Measurements from ENCODE around the gene SIRPD.
"Not testable (repeated sequence)": the region's sequence is repeated elsewhere in the genome, so short reads cannot be mapped to it uniquely, and the experiment has no call there.

Gene SIRPD

DNA sequence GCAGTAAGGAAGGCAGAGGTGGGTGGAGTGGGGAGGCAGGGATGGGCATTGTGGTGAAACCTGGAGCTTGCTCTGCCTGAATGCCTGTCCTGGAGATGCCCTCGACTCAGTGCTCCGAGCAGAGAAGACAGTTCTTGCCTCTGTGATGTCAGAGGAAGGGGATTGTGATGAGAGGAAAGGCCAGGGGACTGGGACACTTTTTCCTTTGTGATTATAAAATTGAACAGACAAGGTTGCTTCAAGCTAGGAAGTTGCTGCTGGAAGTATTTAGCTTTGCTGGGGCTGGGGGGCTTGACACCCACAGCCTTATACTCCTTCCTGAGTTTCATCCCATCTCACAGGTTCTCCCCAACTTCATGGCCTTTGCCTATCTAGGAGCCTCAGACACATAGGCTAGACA is at the start of gene SIRPD:
SIRPD (minus strand) TSS at position 101 of the 400 bp plus-strand sequence; CDS start at position 49, 52 bp downstream.
- no peak for DNase-seq

GRCh38 chr20:1600736-1601135 is 43.2 kb upstream of the SIRPD start:
- DNase-seq: no peak

- no peak for DNase-seq
Observed at GRCh38 chr20:1595333-1595732, 37.8 kb upstream of the SIRPD start.

DNA sequence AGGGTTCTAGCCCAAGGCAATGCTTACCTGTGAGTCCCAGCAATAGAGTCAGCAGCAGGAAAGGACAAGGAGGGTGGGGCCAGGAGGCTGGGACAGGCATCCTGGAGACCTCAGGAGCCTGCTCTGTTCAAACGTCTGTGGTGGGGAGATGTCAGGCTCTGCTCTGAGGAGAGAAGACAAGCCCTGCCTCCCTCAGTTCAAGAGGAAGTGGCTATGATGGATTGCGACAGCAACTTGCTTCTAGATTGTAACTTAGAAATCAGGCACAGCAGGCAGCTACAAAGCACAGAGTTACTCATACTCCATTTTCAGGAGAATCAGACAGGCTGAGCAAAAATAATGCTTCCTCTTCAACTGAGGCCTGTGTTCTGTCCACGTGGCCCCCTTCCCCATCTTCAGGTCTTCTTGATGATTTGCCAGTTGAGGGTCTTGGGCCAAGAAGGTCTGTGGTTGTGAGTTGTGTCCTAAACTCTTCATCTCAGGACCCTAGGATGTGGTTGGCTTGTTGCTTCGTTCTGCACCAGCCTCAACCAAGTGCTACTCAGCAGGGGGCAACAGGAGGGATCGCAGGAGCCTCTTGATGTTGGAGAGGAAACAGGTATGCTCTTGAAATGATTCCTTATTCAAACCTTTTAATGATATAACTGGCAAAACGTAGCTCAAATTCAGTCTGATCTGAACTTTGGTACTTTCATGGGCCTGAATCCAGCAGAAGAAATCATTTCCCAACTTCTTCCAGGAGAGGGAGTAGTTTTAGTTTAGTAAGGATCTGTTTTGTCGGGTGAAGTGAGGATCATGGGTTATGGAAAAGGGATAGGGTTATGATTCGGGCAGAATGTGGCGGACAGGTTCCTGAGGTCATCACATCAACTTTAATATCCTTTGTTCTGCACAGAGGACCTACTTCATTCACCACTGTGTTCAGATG is 31.3 kb upstream of the SIRPD start:
- no peak for DNase-seq

DNA sequence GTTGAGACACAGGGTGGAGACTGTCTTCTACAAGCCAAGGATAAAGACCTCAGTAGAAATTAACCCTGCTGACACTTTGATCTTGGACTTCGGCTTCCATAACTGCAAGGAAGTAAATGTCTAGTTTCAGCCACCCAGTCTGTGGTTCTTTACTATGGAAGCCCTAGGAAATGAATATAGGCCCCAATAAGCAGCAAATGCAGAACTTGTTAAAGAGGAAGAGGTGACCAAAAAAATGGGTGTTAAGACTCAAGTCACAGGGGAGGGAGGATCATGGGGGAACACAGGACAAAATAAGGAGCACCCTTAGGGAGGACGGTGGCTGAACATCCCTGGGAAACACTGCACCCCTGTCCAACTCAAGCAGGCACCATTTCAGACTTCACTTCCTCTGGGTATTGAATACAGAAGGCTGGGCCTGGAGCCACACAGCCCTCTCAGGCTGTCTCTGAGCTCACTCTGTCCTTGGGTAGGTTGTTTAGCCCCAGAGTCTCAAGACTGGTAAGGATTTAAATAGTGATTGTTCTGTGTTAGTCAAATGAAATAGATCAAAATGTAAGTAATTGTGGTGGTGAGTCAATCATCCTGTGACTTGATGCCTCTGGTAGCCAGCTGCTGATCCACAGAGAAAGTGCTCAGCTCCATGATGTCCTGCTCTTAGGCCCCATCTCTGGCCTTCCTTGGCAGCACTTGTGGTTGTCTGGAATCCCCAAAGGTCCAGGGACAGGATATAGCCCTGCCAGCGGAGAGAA is 30.5 kb upstream of the SIRPD start:
- no peak for DNase-seq

DNA sequence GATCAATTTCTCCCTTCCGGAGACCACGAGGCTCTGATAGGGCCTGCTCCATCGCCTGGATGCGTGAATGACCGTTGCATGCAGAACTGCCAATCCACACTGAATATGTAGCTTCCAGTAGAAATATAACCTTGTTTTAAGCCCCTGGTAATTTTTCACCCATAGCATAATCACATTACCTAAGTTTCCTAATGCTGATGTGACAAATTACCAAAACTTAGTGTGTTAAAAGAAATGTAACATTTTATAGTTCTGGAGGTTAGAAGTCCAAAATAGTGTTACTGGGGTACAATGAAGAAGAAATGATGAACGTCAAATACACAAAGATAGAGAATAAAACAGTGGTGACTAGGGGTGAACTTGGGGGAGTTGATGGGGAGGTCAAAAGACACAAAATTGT is 22.0 kb upstream of the SIRPD start:
- DNase-seq: no peak

DNA sequence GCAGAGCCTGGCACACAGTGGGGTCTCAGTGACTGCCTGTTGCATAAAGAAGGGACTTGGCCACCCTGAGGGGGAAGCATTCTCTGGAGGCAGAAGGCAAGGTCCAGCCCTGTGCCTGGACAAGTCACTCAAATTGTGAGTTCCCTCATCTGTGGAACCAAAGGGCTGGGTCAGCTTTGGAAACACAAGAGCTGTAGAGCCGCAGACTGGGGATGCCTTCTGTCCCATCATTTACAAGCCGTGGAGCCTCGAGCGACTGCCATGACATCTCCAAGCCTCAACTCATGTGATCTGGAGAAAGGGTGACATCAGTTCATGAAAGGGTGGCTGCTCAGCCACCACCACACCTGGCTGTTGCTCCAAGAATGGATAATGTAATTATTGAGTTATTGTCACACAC is 20.4 kb upstream of the SIRPD start:
- DNase-seq: no peak

- not testable (repeated sequence) for DNase-seq
Observed at GRCh38 chr20:1577313-1577712, 19.8 kb upstream of the SIRPD start.

DNA sequence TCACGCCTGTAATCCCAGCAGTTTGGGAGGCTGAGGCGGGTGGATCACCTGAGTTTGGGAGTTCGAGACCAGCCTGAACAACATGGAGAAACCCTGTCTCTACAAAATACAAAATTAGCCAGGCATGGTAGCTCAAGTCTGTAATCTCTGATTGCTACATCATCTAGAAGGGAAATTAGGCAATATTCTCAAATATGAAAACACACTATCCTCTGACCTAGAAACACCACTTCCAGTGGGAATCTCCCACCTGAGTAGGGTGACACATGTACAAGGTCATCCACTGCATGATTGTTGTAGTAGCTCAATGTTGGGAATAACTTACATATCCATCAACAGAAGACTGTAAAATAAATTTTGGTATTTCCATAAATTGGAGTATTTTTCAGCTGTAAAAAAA is 19.1 kb upstream of the SIRPD start:
- DNase-seq: no peak

GRCh38 chr20:1576003-1576402 is 18.5 kb upstream of the SIRPD start:
- not testable (repeated sequence) for DNase-seq

DNA sequence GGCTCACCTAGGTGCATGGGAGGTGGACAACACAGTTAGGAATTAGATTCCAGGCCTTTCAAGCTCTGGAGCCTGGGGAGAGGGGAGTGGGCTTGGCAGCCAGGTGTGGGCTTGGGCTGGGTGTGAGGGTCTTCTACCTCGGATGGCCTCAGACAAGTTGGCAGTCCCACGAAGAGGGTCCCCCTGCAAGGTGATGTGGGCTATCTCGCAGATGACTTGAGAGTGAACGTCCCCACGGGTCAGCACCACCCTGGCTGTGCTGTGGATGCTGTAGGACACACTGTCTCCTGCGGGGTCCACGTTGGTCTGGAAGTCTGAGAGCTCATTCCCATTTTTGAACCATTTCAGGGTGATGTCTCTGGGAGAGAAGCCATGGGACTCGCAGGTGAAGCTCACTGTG is 14.1 kb upstream of the SIRPD start:
- not testable (repeated sequence) for DNase-seq

DNA sequence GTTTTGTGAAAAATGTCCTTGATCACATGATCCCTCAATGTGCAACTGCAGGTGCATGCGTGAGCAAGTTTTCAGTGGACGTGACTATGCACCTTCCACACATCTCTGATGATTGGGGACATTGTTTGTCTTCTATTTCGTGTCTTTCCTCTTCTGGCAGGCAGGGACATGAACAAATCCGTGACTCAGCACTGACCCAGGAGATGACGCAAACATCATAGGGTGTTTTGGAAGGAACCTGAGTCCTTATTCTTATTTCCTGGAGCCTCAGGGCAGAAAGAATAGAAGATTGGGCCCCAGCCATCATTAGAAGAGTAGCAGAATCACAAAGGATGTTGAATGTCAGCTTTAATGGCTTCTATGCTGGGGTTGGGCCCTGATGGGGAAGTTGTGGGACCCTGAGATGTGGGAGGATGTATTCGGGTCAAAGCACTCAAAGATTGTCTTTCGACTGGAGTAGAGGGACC is 11.9 kb upstream of the SIRPD start:
- DNase-seq: no peak

DNA sequence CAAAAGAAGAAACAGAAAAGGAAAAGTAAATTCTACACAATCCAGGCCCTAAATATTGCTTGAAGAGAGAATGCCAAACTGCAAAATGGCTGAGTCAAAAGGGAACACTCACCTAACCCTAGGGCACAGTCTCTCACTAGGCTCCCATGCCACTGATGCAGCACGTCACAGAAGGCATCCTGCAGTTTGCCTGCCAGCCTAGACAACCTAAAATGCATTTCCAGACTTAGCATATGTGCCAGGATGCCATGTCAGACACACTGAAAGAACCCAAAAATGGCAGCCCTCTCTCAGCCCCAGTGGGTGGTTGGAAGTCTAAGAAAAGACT is 10.6 kb upstream of the SIRPD start:
- DNase-seq: no peak

- DNase-seq: no peak
Observed at GRCh38 chr20:1567392-1568162, 10.1 kb upstream of the SIRPD start.

- no peak for DNase-seq
Observed at GRCh38 chr20:1566701-1567100, 9.2 kb upstream of the SIRPD start.

- no peak for DNase-seq
Observed at GRCh38 chr20:1565461-1565860, 8.0 kb upstream of the SIRPD start.

DNA sequence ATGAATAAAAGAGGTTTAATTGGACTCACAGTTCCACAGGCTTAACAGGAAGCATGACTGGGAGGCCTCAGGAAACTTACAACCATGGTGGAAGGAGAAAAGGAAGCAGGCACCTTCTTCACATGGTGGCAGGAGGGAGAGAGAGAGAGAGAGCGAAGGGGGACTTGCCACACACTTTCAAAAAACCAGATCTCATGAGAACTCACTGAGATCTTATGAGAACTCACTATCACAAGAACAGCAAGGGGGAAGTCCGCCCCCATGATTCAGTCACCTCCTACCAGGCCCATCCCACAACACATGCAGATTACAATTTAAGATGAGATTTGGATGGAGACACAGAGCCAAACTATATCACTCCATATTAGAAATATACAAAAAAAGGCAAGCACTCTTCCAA is 6.1 kb upstream of the SIRPD start:
- no peak for DNase-seq

- no peak for DNase-seq
Observed at GRCh38 chr20:1562622-1563021, 5.1 kb upstream of the SIRPD start.

DNA sequence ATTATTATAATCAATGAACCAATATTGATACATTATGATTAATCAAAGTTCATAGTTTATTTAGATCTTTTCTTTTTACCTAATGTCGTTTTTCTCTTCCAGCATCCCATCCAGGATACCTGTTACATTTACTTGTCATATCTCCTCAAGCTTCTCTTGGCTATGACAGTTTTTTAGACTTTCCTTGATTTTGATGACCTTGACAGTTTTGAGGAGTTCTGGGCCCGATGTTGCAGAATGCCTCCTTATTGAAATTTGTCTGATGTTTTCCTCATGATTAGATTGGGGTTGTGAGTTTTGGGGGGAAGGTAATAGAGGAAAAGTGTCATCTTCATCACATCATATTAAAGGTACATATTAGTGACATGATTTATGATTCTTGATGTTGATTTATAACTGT is 3.8 kb upstream of the SIRPD start:
- no peak for DNase-seq

GRCh38 chr20:1555952-1556351 is 1.6 kb downstream of the SIRPD start:
- DNase-seq: no peak

- DNase-seq: no peak
Observed at GRCh38 chr20:1539816-1540419, 17.6 kb downstream of the SIRPD start.

GRCh38 chr20:1538655-1539054 is 18.9 kb downstream of the SIRPD start:
- DNase-seq: no peak

DNA sequence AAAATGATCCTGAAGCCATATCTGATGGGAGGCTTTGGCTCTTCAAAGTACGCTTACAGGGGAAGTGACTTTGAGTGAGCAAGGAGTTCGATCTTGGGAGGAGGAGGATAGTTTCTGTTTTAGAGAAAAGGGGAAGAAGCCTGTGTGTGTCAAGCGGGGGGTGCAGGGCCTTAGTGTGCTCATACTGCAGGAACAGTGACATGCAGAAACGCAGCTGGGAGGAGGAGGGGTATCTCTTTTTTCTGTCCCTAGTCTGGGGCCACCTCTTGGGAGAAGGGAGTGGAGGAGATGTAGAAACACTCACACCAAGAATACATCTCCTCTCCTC is 19.8 kb downstream of the SIRPD start:
- DNase-seq: no peak
